CD14-positive monocyte (primary cell): ENCODE measurements around the gene MYO1A. TPM values are rescaled to one million over a fixed set of nuclear protein-coding genes. Genes with fewer than 3 reads are reported as not detected.

ENCODE experiments used
- DNase-seq, 3 donors: peaks; one replicate each; pipeline ENCODE4 v3.0.0-alpha.2; 2011 to 2022
- H2AFZ ChIP-seq: 2 replicates; pipeline ENCODE4 v1.6.0; 2012; ENCODE audit warnings: mild to moderate bottlenecking, low read depth, low read length, inconsistent platforms; ENCODE audit not compliant: insufficient read depth, poor library complexity, severe bottlenecking
- H3K27ac ChIP-seq, 2 donors: 1 replicate in 1 of 2; 2 replicates in 1 of 2; pipeline ENCODE4 v1.5.1; 2012 to 2013; ENCODE audit warnings: low read length in 2 of 2, control low read depth in 1 of 2, inconsistent platforms in 1 of 2, low read depth in 1 of 2, mild to moderate bottlenecking in 1 of 2
- H3K27me3 ChIP-seq, 2 donors: one replicate each; pipeline versions ENCODE4 v1.6.0 to v1.6.1; 2011 to 2013; ENCODE audit warnings: low read length in 2 of 2; ENCODE audit not compliant: control insufficient read depth in 2 of 2, insufficient read depth in 2 of 2
- H3K36me3 ChIP-seq, 2 donors: replicated peaks in 1 of 2; 1 replicate in 1 of 2; 2 replicates in 1 of 2; pipeline versions ENCODE4 v1.5.1 to v1.6.1; 2012 to 2013; ENCODE audit warnings: low read length in 2 of 2, control low read depth in 1 of 2, inconsistent platforms in 1 of 2, mild to moderate bottlenecking in 1 of 2; ENCODE audit not compliant: insufficient read depth in 2 of 2, control insufficient read depth in 1 of 2
- H3K4me1 ChIP-seq, 2 donors: 1 replicate in 1 of 2; 2 replicates in 1 of 2; pipeline versions ENCODE4 v1.5.1 to v1.6.1; 2012 to 2013; ENCODE audit warnings: low read length in 2 of 2, control low read depth in 1 of 2, inconsistent platforms in 1 of 2, mild to moderate bottlenecking in 1 of 2, moderate library complexity in 1 of 2; ENCODE audit not compliant: insufficient read depth in 2 of 2, control insufficient read depth in 1 of 2
- H3K4me2 ChIP-seq: replicated peaks from 2 replicates; pipeline ENCODE3; 2012; ENCODE audit warnings: low read length, moderate library complexity, mild to moderate bottlenecking; ENCODE audit not compliant: poor library complexity, severe bottlenecking; ENCODE audit errors: extremely low read depth
- H3K4me3 ChIP-seq, 3 experiments: fragments of 200-600 bp in 1 of 3; sonication (generic) in 1 of 3; replicated peaks in 1 of 3; 1 replicate in 2 of 3; 2 replicates in 1 of 3; pipeline ENCODE4 v1.5.1; 2011 to 2013; ENCODE audit warnings: low read length in 3 of 3, mild to moderate bottlenecking in 3 of 3, control low read depth in 2 of 3, low read depth in 2 of 3, inconsistent platforms in 1 of 3, moderate library complexity in 1 of 3
- H3K79me2 ChIP-seq: 2 replicates; pipeline ENCODE4 v1.6.0; 2012; ENCODE audit warnings: mild to moderate bottlenecking, control low read depth, inconsistent platforms, low read length, moderate library complexity; ENCODE audit not compliant: insufficient read depth
- H3K9ac ChIP-seq: 2 replicates; pipeline ENCODE4 v1.6.0; 2017; ENCODE audit warnings: low read length, mild to moderate bottlenecking; ENCODE audit not compliant: insufficient read depth, poor library complexity, severe bottlenecking
- H3K9me3 ChIP-seq, 2 donors: replicated peaks in 1 of 2; 1 replicate in 1 of 2; 2 replicates in 1 of 2; pipeline versions ENCODE4 v1.5.1 to v1.6.1; 2012 to 2013; ENCODE audit warnings: low read length in 2 of 2, control low read depth in 1 of 2; ENCODE audit not compliant: control insufficient read depth in 1 of 2, insufficient read depth in 1 of 2
- H4K20me1 ChIP-seq: 2 replicates; pipeline ENCODE4 v1.6.0; 2012; ENCODE audit warnings: mild to moderate bottlenecking, low read length, control low read depth, moderate library complexity; ENCODE audit not compliant: insufficient read depth
- H3K27ac Mint-ChIP-seq, 7 donors: one replicate each; pipeline ENCODE4 v1.8.0; 2020; ENCODE audit warnings: mild to moderate bottlenecking in 7 of 7, mixed read lengths in 7 of 7, moderate library complexity in 6 of 7, inconsistent platforms in 2 of 7
- H3K27me3 Mint-ChIP-seq, 3 donors: one replicate each; pipeline ENCODE4 v1.8.0; 2021 to 2022; ENCODE audit warnings: low read depth in 3 of 3, mild to moderate bottlenecking in 3 of 3, mixed read lengths in 3 of 3, moderate library complexity in 3 of 3, inconsistent platforms in 1 of 3
- H3K36me3 Mint-ChIP-seq, 2 donors: one replicate each; pipeline ENCODE4 v1.8.0; 2020; ENCODE audit warnings: mixed read lengths in 2 of 2, inconsistent platforms in 1 of 2, mild to moderate bottlenecking in 1 of 2
- H3K4me1 Mint-ChIP-seq: one replicate; pipeline ENCODE4 v1.8.0; 2020; ENCODE audit warnings: mild to moderate bottlenecking, mixed read lengths
- H3K4me3 Mint-ChIP-seq, 2 donors: one replicate each; pipeline ENCODE4 v1.8.0; 2020; ENCODE audit warnings: mild to moderate bottlenecking in 2 of 2, mixed read lengths in 2 of 2, moderate library complexity in 1 of 2
- H3K9me3 Mint-ChIP-seq, 7 donors: one replicate each; pipeline ENCODE4 v1.8.0; 2020 to 2022; ENCODE audit warnings: mixed read lengths in 7 of 7, mild to moderate bottlenecking in 6 of 7, moderate library complexity in 6 of 7, inconsistent platforms in 2 of 7
- WGBS: methylation state at CpG from one replicate; pipeline ENCODE4 v1.1.5; 2013; ENCODE audit warnings: missing lambda C conversion rate; ENCODE audit not compliant: insufficient coverage; 5-methylcytosine and 5-hydroxymethylcytosine counted together
- intact Hi-C, 2 donors: fragments of 100-400 bp; cut with micrococcal nuclease; formaldehyde crosslinking; loops; one replicate each; pipeline versions ENCODE4 v1.15.0 to v1.15.1; 2023
- polyA minus RNA-seq: library from RNA; depleted of rRNA, polyadenylated mRNA; stranded (reverse); fragments of >200 nt; gene quantifications from 2 replicates; pipeline ENCODE4 v1.2.3, GENCODE V29; 2012
- polyA plus RNA-seq, 3 donors: library from polyadenylated mRNA; depleted of rRNA in 1 of 3; unstranded in 2 of 3; stranded (reverse) in 1 of 3; fragments of 300-500 nt in 2 of 3; fragments of >200 nt in 1 of 3; fragmentation: Illumina TruSeq in 2 of 3; gene quantifications; 1 replicate in 2 of 3; 2 replicates in 1 of 3; pipeline ENCODE4 v1.2.3, GENCODE V29; 2012 to 2021
- total RNA-seq, 12 experiments: library from RNA in 1 of 12; stranded (reverse) in 1 of 12; fragments of 120-200 nt in 1 of 12; gene quantifications; one replicate each; pipeline ENCODE4 v1.2.4 and lab custom pipeline; 2013 to 2026; ENCODE audit warnings: mixed read lengths in 6 of 12, inconsistent platforms in 1 of 12
- TF ChIP-seq, protein P1 (sequence below): fragments of 200-600 bp; IDR thresholded peaks from one replicate; pipeline ENCODE4 v1.8.0; 2022; ENCODE audit warnings: antibody characterized with exemption, mild to moderate bottlenecking

MYO1A gene
- 1.6 TPM for total RNA-seq (2013)
- polyA plus RNA-seq (1 to 10 TPM in 2 of 3 donors, under 1 TPM in 1; 0.22 to 1.7 (median 1.3) TPM), polyA minus RNA-seq (0.69 and 3.4 TPM in 2 replicates), total RNA-seq (lab: John Stamatoyannopoulos, UW) (0.48 to 5.5 (median 2.0) reads per million in 11 experiments)

DNA sequence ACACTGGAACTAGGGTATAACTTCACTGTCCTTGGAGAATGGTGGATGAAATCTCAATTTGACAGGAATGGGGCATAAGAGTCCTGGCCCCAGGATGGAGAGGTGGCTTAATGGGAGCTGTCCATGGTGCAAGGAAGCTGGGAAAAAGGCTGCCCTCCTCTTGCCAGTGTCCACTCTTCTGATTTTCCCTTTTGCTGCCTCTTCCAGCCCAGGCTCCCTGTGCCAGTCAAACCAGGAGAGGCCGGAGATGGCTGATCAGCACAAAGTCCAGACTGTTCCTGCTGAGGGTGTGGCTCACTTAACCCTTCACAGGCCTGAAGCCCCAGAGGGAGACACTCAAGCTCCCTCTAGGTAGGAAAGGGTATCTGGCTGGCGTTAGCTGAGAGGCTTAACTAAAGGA lies at the start of gene MYO1A:
Gene MYO1A (minus strand): TSS at position 240 of the 400 bp plus-strand sequence. CDS start 1,806 bp downstream, outside the sequence.
- DNase-seq = no peak
- TF ChIP-seq, protein P1, sequence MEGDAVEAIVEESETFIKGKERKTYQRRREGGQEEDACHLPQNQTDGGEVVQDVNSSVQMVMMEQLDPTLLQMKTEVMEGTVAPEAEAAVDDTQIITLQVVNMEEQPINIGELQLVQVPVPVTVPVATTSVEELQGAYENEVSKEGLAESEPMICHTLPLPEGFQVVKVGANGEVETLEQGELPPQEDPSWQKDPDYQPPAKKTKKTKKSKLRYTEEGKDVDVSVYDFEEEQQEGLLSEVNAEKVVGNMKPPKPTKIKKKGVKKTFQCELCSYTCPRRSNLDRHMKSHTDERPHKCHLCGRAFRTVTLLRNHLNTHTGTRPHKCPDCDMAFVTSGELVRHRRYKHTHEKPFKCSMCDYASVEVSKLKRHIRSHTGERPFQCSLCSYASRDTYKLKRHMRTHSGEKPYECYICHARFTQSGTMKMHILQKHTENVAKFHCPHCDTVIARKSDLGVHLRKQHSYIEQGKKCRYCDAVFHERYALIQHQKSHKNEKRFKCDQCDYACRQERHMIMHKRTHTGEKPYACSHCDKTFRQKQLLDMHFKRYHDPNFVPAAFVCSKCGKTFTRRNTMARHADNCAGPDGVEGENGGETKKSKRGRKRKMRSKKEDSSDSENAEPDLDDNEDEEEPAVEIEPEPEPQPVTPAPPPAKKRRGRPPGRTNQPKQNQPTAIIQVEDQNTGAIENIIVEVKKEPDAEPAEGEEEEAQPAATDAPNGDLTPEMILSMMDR = no peak
- peaks cover 0 to 6% (median 6%) of the 10 kb centered on the region in 3 donors for H3K27me3 Mint-ChIP-seq
- 100% methylated on average over 1 of the region's 2 CpGs for WGBS
- H3K9me3 Mint-ChIP-seq = peaks cover 0 to 3% (median 0%) of the 10 kb centered on the region in 7 donors
- no peak within 1 kb of the TSS for H2AFZ ChIP-seq
- H3K4me3 Mint-ChIP-seq = peak within 1 kb of the TSS in 1 of 2 donors; percentile 60
- H3K27ac Mint-ChIP-seq = peak within 1 kb of the TSS in 6 of 7 donors; percentile 37 to 93 (median 68)
- no peaks in the 10 kb centered on the region for H3K27me3 ChIP-seq
- H3K9ac ChIP-seq = no peak within 1 kb of the TSS
- no peaks in the 10 kb centered on the region for H3K36me3 Mint-ChIP-seq
- H3K4me3 ChIP-seq = peak within 1 kb of the TSS in 1 of 3 experiments; percentile 22
- intact Hi-C loops = no loop called here
- H3K4me2 ChIP-seq = peak within 1 kb of the TSS; percentile 18
- H3K27ac ChIP-seq = peak within 1 kb of the TSS; percentile 3 to 85
- H3K36me3 ChIP-seq = no peaks in the 10 kb centered on the region
- H3K4me1 Mint-ChIP-seq = peaks cover 60% of the 10 kb centered on the region
- H4K20me1 ChIP-seq = no peaks in the 10 kb centered on the region
- peaks cover 55% of the 10 kb centered on the region in 2 donors for H3K4me1 ChIP-seq
- no peaks in the 10 kb centered on the region for H3K9me3 ChIP-seq
- H3K79me2 ChIP-seq = no peaks in the 10 kb centered on the region

DNA sequence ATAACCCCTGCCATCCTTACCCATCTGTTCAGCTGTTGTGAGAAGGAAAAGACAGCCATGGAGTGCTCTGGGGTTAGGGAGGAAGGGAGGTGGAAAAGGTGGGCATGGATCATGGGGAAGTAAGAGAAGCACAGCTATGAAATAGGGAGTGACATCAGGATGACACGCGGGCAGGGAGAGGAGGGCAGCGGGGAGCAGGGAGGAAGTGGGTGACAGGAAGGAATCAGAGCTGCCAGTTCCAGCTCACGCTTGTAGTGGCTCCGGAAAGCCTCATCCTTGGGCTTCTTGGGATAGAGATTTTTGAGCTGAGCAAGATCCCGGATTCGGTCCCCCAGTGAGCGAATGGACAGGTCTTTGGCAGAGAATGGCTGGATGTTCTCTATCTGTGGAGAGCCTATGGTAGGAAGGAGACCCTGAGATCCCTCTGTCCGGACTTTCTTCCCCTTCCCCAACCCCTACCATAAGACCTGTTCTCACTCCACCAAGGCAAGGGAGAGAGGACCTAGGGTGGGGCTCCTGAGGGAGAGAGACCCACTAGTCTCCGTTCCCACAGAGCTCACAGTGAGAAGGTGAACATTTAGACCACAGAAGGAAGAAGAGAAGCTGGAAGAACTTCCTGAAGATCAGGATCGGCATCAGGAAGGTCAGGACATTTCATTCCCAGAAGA lies 49.3 kb upstream of the MYO1A start:
- Mint-ChIP-seq H3K36me3 (peaks cover 79 to 90% of the 10 kb centered on the region in 2 donors), H3K4me3 (no peak overlapping the region), H3K27ac (peak overlapping the region in 5 of 7 donors; percentile 58 to 88 (median 68)), H3K27me3 (peaks cover 0 to 2% (median 0%) of the 10 kb centered on the region in 3 donors), H3K4me1 (peaks cover 36% of the 10 kb centered on the region), H3K9me3 (peaks cover 0 to under 1% (median 0%) of the 10 kb centered on the region in 7 donors)
- 36% methylated on average over 5 of the region's 11 CpGs for WGBS
- intact Hi-C loops = no loop called here
- peaks cover 7% of the 10 kb centered on the region for H3K79me2 ChIP-seq
- peaks cover 68 to 92% of the 10 kb centered on the region in 2 donors for H3K36me3 ChIP-seq
- DNase-seq = no peak
- H3K9me3 ChIP-seq = no peaks in the 10 kb centered on the region
- H3K27me3 ChIP-seq = no peaks in the 10 kb centered on the region
- no peak overlapping the region for H3K4me3 ChIP-seq
- no peak overlapping the region for H2AFZ ChIP-seq
- H3K27ac ChIP-seq = peak overlapping the region in 1 of 2 donors; percentile 61
- H3K4me2 ChIP-seq = no peak overlapping the region
- TF ChIP-seq, protein P1 = no peak
- H3K4me1 ChIP-seq = peaks cover 12 to 33% of the 10 kb centered on the region in 2 donors
- H3K9ac ChIP-seq = no peak overlapping the region
- H4K20me1 ChIP-seq = peaks cover 100% of the 10 kb centered on the region
